Liver (tissue), 9 donors: ENCODE measurements around the gene ZMYND8. TPM values are rescaled to one million over a fixed set of nuclear protein-coding genes. Genes with fewer than 3 reads are reported as not detected.

ENCODE experiments used
- DNase-seq: peaks from one replicate; pipeline ENCODE4 v3.0.0-alpha.2; 2017; ENCODE audit warnings: low spot score
- H3K27ac ChIP-seq, 2 donors: one replicate each; pipeline ENCODE4 v1.7.0; 2013; ENCODE audit warnings: inconsistent platforms in 2 of 2, low read length in 2 of 2, control low read depth in 1 of 2, low read depth in 1 of 2, mild to moderate bottlenecking in 1 of 2
- H3K27me3 ChIP-seq, 4 donors: one replicate each; pipeline versions ENCODE4 v1.6.1 to v1.7.0; 2013; ENCODE audit warnings: low read length in 3 of 4, inconsistent platforms in 1 of 4, mild to moderate bottlenecking in 1 of 4, moderate library complexity in 1 of 4; ENCODE audit not compliant: control insufficient read depth in 4 of 4, insufficient read depth in 4 of 4
- H3K36me3 ChIP-seq, 4 donors: one replicate each; pipeline versions ENCODE4 v1.6.1 to v1.7.0; 2013; ENCODE audit warnings: low read length in 3 of 4, mild to moderate bottlenecking in 3 of 4, low read depth in 1 of 4, moderate library complexity in 1 of 4; ENCODE audit not compliant: control insufficient read depth in 4 of 4, insufficient read depth in 3 of 4
- H3K4me1 ChIP-seq, 4 donors: one replicate each; pipeline versions ENCODE4 v1.6.1 to v1.7.0; 2013; ENCODE audit warnings: low read length in 3 of 4, mild to moderate bottlenecking in 3 of 4, moderate library complexity in 1 of 4; ENCODE audit not compliant: control insufficient read depth in 4 of 4, insufficient read depth in 4 of 4
- H3K4me3 ChIP-seq, 3 donors: one replicate each; pipeline versions ENCODE4 v1.6.1 to v1.7.0; 2013; ENCODE audit warnings: low read length in 3 of 3, control low read depth in 1 of 3, low read depth in 1 of 3, mild to moderate bottlenecking in 1 of 3
- H3K9ac ChIP-seq, 2 donors: one replicate each; pipeline ENCODE4 v1.7.0; 2013; ENCODE audit warnings: low read length in 2 of 2, mild to moderate bottlenecking in 2 of 2, moderate library complexity in 2 of 2, control low read depth in 1 of 2, low read depth in 1 of 2
- H3K9me3 ChIP-seq, 4 donors: one replicate each; pipeline versions ENCODE4 v1.6.1 to v1.7.0; 2013; ENCODE audit warnings: low read length in 3 of 4; ENCODE audit not compliant: control insufficient read depth in 4 of 4
- FOXA1 ChIP-seq: IDR thresholded peaks from 2 replicates; pipeline ENCODE4 v1.6.1; 2016; ENCODE audit warnings: antibody characterized with exemption
- FOXA2 ChIP-seq: IDR thresholded peaks from 2 replicates; pipeline ENCODE4 v1.6.1; 2016; ENCODE audit warnings: antibody characterized with exemption
- HNF4A ChIP-seq, 2 donors: conservative IDR thresholded peaks; 2 replicates each; pipeline ENCODE4 v1.6.1; 2016; ENCODE audit warnings: antibody characterized with exemption in 2 of 2, mild to moderate bottlenecking in 2 of 2
- HNF4G ChIP-seq: IDR thresholded peaks from 2 replicates; pipeline ENCODE4 v1.6.1; 2016; ENCODE audit warnings: antibody characterized with exemption
- NR2F2 ChIP-seq: IDR thresholded peaks from 2 replicates; pipeline ENCODE4 v1.6.1; 2016; ENCODE audit warnings: antibody characterized with exemption
- RAD21 ChIP-seq, 2 donors: IDR thresholded peaks; 2 replicates each; pipeline ENCODE4 v1.6.1; 2016; ENCODE audit warnings: antibody characterized with exemption in 2 of 2, mild to moderate bottlenecking in 2 of 2
- RXRA ChIP-seq, 2 donors: IDR thresholded peaks; 2 replicates each; pipeline ENCODE4 v1.6.1; 2017 to 2018; ENCODE audit warnings: antibody characterized with exemption in 2 of 2, mild to moderate bottlenecking in 1 of 2
- TAF1 ChIP-seq: conservative IDR thresholded peaks from 2 replicates; pipeline ENCODE4 v1.6.1; 2016; ENCODE audit warnings: antibody characterized with exemption, mild to moderate bottlenecking
- WGBS: extraction: QIAGEN DNeasy Blood & Tissue Kit; methylation state at CpG from one replicate; pipeline ENCODE4 v1.1.7; 2013; 5-methylcytosine and 5-hydroxymethylcytosine counted together
- polyA plus RNA-seq, 2 donors: library from polyadenylated mRNA; stranded (reverse) in 1 of 2; unstranded in 1 of 2; fragments of 200-250 nt in 1 of 2; fragments of >200 nt in 1 of 2; fragmentation: Nextera tagmentation in 1 of 2; extraction: Ambion mirVana in 1 of 2; gene quantifications; one replicate each; pipeline versions ENCODE4 v1.2.1 to v1.2.3, GENCODE V29; 2013 to 2015
- total RNA-seq, 2 donors: library from RNA; depleted of rRNA; stranded (reverse); fragments of >200 nt; gene quantifications; one replicate each; pipeline ENCODE4 v1.2.3, GENCODE V29; 2014
- TF ChIP-seq, protein P1 (sequence below): IDR thresholded peaks from 2 replicates; pipeline ENCODE4 v1.6.1; 2016; ENCODE audit warnings: antibody characterized with exemption, mild to moderate bottlenecking
- TF ChIP-seq, protein P2 (sequence below): fragments of 150-350 bp; IDR thresholded peaks from 2 replicates; pipeline ENCODE4 v1.5.1; 2017; ENCODE audit warnings: improper control_type of control experiment, low read depth, low read length; ENCODE audit not compliant: missing input control
- TF ChIP-seq, protein P3 (sequence below): IDR thresholded peaks from 2 replicates; pipeline ENCODE4 v1.6.1; 2016; ENCODE audit warnings: antibody characterized with exemption
- donor health status: healthy.
- donor health status: healthy.
- donor health status: healthy.
- donor health status: healthy.
- donor health status: healthy.

The ZMYND8 gene
- total and polyA plus RNA-seq, 4 donors = 3.3 to 23.5 (median 6.8) TPM

DNA sequence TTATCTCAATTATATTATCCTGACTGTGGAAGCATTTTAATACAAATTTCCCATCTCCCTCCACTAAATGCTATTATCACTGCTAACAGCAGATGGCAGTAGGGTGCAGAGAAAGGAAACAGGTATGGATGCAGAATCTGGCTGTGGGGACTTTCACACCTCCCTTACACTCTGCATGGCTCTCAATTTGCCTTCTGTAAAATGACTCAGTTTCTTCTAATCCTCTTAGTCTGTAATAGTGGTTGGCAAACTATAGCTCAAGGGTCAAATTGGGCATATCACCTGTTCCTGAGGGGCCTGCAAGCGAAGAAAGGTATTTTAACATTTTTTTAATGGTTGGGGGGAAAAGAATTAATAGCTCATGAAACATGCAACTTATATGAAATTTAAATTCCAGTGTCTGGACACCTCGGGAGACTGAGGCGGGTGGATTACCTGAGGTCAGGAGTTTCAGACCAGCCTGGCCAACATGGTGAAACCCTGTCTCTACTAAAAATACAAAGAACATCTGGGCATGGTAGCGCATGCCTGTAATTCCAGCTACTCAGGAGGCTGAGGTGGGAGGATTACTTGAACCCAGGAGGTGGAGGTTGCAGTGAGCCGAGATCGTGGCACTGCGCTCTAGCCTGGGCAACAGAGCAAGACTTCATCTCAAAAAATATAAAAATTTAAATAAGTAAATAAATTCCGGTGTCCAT, 83.5 kb downstream of the ZMYND8 start:
- Histone ChIP-seq H3K9ac (no peak overlapping the region), H3K9me3 (no peaks in the 10 kb centered on the region), H3K27ac (no peak overlapping the region), H3K36me3 (peaks cover 2 to 16% (median 7%) of the 10 kb centered on the region in 4 donors), H3K27me3 (no peaks in the 10 kb centered on the region), H3K4me3 (no peak overlapping the region), H3K4me1 (peaks cover 0 to 5% (median 2%) of the 10 kb centered on the region in 4 donors)
- WGBS = 86% methylated on average over 8 of the region's 8 CpGs
- no peak for TF ChIP-seq HNF4G
- no peak for TF ChIP-seq HNF4A (conservative IDR thresholded peaks at IDR 0.05)
- peak; percentile 100 for TF ChIP-seq RAD21 (IDR thresholded peaks at IDR 0.05)
- TF ChIP-seq, protein P1, sequence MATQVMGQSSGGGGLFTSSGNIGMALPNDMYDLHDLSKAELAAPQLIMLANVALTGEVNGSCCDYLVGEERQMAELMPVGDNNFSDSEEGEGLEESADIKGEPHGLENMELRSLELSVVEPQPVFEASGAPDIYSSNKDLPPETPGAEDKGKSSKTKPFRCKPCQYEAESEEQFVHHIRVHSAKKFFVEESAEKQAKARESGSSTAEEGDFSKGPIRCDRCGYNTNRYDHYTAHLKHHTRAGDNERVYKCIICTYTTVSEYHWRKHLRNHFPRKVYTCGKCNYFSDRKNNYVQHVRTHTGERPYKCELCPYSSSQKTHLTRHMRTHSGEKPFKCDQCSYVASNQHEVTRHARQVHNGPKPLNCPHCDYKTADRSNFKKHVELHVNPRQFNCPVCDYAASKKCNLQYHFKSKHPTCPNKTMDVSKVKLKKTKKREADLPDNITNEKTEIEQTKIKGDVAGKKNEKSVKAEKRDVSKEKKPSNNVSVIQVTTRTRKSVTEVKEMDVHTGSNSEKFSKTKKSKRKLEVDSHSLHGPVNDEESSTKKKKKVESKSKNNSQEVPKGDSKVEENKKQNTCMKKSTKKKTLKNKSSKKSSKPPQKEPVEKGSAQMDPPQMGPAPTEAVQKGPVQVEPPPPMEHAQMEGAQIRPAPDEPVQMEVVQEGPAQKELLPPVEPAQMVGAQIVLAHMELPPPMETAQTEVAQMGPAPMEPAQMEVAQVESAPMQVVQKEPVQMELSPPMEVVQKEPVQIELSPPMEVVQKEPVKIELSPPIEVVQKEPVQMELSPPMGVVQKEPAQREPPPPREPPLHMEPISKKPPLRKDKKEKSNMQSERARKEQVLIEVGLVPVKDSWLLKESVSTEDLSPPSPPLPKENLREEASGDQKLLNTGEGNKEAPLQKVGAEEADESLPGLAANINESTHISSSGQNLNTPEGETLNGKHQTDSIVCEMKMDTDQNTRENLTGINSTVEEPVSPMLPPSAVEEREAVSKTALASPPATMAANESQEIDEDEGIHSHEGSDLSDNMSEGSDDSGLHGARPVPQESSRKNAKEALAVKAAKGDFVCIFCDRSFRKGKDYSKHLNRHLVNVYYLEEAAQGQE = no peak
- no peak for TF ChIP-seq NR2F2
- TF ChIP-seq, protein P2, sequence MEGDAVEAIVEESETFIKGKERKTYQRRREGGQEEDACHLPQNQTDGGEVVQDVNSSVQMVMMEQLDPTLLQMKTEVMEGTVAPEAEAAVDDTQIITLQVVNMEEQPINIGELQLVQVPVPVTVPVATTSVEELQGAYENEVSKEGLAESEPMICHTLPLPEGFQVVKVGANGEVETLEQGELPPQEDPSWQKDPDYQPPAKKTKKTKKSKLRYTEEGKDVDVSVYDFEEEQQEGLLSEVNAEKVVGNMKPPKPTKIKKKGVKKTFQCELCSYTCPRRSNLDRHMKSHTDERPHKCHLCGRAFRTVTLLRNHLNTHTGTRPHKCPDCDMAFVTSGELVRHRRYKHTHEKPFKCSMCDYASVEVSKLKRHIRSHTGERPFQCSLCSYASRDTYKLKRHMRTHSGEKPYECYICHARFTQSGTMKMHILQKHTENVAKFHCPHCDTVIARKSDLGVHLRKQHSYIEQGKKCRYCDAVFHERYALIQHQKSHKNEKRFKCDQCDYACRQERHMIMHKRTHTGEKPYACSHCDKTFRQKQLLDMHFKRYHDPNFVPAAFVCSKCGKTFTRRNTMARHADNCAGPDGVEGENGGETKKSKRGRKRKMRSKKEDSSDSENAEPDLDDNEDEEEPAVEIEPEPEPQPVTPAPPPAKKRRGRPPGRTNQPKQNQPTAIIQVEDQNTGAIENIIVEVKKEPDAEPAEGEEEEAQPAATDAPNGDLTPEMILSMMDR = peak; percentile 96
- TF ChIP-seq TAF1 = no peak
- TF ChIP-seq, protein P3, sequence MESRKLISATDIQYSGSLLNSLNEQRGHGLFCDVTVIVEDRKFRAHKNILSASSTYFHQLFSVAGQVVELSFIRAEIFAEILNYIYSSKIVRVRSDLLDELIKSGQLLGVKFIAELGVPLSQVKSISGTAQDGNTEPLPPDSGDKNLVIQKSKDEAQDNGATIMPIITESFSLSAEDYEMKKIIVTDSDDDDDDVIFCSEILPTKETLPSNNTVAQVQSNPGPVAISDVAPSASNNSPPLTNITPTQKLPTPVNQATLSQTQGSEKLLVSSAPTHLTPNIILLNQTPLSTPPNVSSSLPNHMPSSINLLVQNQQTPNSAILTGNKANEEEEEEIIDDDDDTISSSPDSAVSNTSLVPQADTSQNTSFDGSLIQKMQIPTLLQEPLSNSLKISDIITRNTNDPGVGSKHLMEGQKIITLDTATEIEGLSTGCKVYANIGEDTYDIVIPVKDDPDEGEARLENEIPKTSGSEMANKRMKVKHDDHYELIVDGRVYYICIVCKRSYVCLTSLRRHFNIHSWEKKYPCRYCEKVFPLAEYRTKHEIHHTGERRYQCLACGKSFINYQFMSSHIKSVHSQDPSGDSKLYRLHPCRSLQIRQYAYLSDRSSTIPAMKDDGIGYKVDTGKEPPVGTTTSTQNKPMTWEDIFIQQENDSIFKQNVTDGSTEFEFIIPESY = no peak
- no peak for TF ChIP-seq FOXA2
- peak; percentile 50 for DNase-seq

DNA sequence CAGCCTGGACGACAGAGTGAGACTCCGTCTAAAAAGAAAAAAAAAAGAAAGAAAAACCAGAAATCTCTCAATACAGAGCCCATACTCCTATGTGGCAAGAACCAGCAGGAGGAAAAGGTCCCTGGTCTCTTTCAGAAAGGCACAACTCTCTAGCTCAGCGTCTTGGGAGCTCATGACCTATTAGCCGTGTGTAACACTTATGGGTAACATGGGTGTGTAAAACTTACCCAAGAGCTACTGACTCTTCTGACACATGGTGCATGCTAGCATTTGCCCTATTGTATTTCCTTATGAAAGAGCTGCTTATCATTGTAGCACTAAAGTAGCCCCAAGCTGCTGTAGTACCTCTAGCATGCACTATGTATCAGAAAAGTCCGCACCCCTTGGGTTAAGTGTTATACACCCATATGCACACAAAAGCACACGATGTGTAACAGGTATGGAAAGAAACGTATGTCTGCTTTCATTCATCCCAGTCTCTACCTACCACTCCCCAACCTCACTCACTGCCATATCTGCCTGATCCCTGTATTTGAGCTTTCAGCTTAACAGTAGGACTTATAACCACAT, 85.4 kb downstream of the ZMYND8 start:
- no peaks in the 10 kb centered on the region for H3K27me3 ChIP-seq
- no peak overlapping the region for H3K9ac ChIP-seq
- peaks cover 0 to 5% (median 2%) of the 10 kb centered on the region in 4 donors for H3K4me1 ChIP-seq
- WGBS = 95% methylated on average over 7 of the region's 7 CpGs
- no peak for TF ChIP-seq RXRA (IDR thresholded peaks at IDR 0.05)
- TF ChIP-seq FOXA2 = no peak
- TF ChIP-seq FOXA1 = no peak
- TF ChIP-seq HNF4G = no peak
- H3K36me3 ChIP-seq = peaks cover 0 to 16% (median 2%) of the 10 kb centered on the region in 4 donors
- no peak overlapping the region for H3K4me3 ChIP-seq
- H3K9me3 ChIP-seq = no peaks in the 10 kb centered on the region
- no peak overlapping the region for H3K27ac ChIP-seq
- DNase-seq = no peak
